IPS DF 6.9 (cell line): ENCODE measurements around the gene PARD6B.

ENCODE experiments used
- DNase-seq: peaks from one replicate; pipeline ENCODE4 v3.0.0-alpha.2; 2013; ENCODE audit warnings: low read depth, low spot score
- H3K27ac ChIP-seq: one replicate; pipeline ENCODE4 v1.5.1; 2013; ENCODE audit warnings: low read length, control low read depth
- H3K27me3 ChIP-seq: 2 replicates; pipeline ENCODE4 v1.6.1; 2013; ENCODE audit warnings: mild to moderate bottlenecking, low read length; ENCODE audit not compliant: control insufficient read depth, insufficient read depth
- H3K36me3 ChIP-seq: 2 replicates; pipeline ENCODE4 v1.6.1; 2013; ENCODE audit warnings: low read length; ENCODE audit not compliant: control insufficient read depth, insufficient read depth
- H3K4me1 ChIP-seq: 2 replicates; pipeline ENCODE4 v1.6.1; 2013; ENCODE audit warnings: low read length; ENCODE audit not compliant: control insufficient read depth, insufficient read depth
- H3K4me3 ChIP-seq: 2 replicates; pipeline ENCODE4 v1.5.1; 2013; ENCODE audit warnings: mild to moderate bottlenecking, low read length
- H3K9me3 ChIP-seq: 2 replicates; pipeline ENCODE4 v1.6.1; 2013; ENCODE audit warnings: low read length, inconsistent platforms; ENCODE audit not compliant: control insufficient read depth, insufficient read depth
- WGBS: extraction: QIAGEN DNeasy Blood & Tissue Kit; methylation state at CpG from one replicate; pipeline ENCODE4 v1.1.7; 2013; ENCODE audit warnings: mixed read lengths, missing lambda C conversion rate; ENCODE audit not compliant: insufficient read length, insufficient coverage; 5-methylcytosine and 5-hydroxymethylcytosine counted together

PARD6B gene

DNA sequence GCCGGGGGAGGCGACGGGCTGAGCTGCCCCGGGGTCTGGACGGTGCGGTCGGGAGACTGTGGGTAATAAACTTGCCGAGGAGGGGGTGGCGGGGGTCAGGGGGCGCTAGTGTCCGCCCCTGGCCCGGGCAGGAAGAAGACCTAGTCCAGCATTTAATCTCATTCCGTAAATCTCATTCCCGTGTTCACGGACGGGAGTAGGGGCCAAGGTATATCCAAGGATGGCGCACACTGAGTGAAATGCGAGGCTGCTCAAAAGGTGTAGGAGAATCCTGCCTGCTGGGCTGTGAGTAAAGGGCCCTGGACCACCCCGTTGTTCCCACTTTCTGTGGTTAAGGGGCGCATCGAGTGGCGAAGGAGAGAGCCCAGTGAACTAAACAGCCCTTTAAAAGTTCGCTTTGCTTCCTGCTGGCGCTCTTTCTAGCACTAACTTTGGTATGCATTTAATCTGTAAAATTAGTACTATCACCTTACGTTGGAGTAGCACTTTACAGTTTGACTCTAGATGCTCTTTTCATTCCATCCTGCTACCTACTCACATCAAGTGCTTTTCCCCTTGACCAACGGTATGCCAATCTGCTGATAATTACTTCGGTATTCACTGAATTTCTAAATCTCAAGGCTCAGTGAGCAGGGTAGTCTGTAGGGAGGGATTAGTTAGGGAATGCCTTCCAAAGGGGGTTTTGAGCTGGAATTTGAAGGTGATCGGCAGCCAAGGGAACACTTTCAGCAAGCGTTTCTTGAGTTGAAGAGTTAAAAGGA lies 730 bp downstream of the PARD6B start:
- peak overlapping the region; percentile 72 for H3K4me3 ChIP-seq
- no CpG with 5 or more reads among the region's 29 CpGs for WGBS
- peaks cover 2% of the 10 kb centered on the region; the same call in 1 of the 2 replicates for H3K4me1 ChIP-seq
- H3K27ac ChIP-seq, result no peak overlapping the region
- no peak for DNase-seq
- no peaks in the 10 kb centered on the region for H3K9me3 ChIP-seq
- H3K36me3 ChIP-seq, result no peaks in the 10 kb centered on the region
- H3K27me3 ChIP-seq, result no peaks in the 10 kb centered on the region

DNA sequence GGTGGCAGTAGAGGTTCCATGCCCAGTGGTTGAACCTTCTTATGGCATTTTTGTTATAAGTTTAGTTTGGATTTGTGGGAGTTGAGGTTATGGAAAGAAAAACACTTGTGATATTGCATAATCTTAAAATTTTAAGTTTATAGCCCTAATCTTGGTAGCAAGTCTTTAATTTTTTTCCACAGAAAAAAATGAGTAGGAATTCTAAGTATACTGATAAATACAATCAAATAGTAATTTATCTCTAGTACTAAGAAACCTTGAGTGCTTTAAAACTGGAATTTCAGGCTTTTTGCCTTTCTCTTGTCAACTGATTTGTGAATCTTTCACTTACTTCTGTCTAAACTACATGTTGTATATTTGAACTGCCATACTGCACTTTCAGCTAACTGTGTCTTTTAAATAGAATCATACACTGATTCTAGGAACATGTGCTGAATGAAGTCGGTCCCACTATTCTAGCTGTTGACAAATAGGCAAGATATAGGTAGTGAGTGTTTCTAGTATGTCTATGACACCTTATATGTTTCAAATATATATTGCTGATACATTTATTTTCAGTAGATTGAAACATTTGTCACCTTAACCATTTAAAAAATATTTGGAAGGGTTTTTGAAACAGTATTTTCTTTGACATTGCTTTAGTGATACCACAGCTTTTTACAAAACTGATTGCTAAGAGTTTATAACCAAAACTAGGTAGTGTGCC lies 2.4 kb downstream of the PARD6B start:
- DNase-seq, result no peak
- peaks cover 4% of the 10 kb centered on the region; the same call in 1 of the 2 replicates for H3K4me1 ChIP-seq
- no peaks in the 10 kb centered on the region for H3K27me3 ChIP-seq
- H3K36me3 ChIP-seq, result no peaks in the 10 kb centered on the region
- H3K4me3 ChIP-seq, result no peak overlapping the region
- WGBS, result no CpG with 5 or more reads among the region's 1 CpG
- H3K9me3 ChIP-seq, result no peaks in the 10 kb centered on the region
- no peak overlapping the region for H3K27ac ChIP-seq

DNA sequence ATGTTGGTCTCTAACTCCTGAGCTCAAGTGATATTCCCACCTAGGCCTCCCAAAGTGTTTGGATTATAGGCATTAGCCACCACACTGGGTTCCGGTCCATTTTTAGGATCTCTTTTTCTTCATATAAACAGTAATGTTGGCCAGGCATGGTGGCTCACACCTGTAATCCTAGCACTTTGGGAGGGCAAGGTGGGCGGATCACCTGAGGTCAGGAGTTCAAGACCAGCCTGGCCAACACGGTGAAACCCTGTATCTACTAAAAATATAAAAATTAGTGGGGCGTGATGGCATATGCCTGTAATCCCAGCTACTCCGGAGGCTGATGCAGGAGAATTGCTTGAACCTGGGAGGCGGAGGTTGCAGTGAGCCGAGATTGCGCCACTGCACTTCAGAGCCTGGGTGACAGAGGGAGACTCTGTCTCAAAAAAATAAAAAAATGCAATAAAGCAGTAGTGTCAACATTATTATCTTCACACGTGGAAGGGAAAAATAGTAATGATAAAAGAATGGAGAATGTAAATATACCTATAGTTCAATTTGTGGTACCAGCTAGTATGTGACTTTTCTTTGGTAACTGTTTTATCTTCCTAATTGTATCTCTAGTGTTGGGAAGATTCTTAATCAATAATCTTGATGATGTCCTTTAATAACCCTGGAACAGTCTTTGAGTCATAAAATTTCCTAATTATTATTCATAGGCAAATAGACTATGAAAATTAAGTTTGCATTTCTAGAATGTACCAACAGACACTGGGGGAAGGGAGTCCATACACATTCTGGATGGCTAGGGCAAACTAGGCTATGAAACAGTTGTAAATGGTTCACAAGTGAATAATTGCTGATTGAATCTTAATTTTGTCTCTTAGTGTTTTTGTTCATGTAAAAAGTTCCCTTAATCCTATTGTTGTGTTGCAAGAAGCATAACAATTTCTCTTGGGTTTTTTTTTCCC lies 3.6 kb downstream of the PARD6B start:
- no peaks in the 10 kb centered on the region for H3K9me3 ChIP-seq
- no peaks in the 10 kb centered on the region for H3K36me3 ChIP-seq
- H3K27me3 ChIP-seq, result no peaks in the 10 kb centered on the region
- H3K4me1 ChIP-seq, result peaks cover 2% of the 10 kb centered on the region; the same call in 1 of the 2 replicates
- no peak overlapping the region for H3K27ac ChIP-seq
- no CpG with 5 or more reads among the region's 9 CpGs for WGBS
- H3K4me3 ChIP-seq, result no peak overlapping the region
- no peak for DNase-seq

DNA sequence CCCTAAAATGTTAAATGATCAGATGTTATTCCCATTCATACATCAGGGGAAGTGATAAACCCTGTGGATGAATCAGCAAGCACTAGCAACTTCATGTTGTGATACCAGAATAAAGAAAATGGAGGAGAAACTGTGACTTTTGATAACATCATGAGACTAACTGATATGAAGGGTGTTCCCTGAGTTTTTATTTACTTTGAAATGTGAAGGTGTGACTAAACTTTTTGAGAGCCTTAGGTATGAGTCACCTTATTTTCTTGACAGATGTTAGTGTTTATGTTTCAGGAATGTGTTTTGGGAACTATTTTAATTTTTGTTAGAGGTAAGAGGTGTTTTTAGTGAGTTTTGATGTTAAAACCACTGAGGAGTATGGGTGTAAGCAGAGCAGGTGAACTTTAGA lies 4.4 kb downstream of the PARD6B start:
- Histone ChIP-seq H3K4me1 (peaks cover 2% of the 10 kb centered on the region; the same call in 1 of the 2 replicates), H3K9me3 (no peaks in the 10 kb centered on the region), H3K27ac (no peak overlapping the region), H3K27me3 (no peaks in the 10 kb centered on the region), H3K36me3 (no peaks in the 10 kb centered on the region), H3K4me3 (no peak overlapping the region)
- no peak for DNase-seq

DNA sequence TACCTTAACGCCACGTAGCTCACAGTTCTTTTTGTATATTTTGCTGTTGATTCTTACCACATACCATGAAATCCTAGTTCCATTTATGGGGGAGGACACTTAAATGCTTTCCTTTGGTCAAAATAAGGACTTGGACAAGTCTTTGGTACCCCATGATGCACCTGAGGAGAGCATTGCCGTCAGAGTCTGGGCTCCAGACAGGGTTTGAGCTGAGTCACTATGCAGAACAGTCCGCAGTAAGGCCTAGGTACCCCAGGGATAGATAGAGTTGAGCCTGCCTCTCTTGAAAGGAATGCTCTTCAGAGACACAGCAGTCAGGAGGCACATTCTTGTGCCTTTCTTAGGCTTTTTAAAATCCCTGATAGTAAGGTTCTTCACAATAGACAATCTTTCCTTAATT lies 6.0 kb downstream of the PARD6B start:
- Histone ChIP-seq H3K9me3 (no peaks in the 10 kb centered on the region), H3K27me3 (no peaks in the 10 kb centered on the region), H3K27ac (no peak overlapping the region), H3K4me1 (peaks cover 2% of the 10 kb centered on the region; the same call in 1 of the 2 replicates), H3K4me3 (no peak overlapping the region), H3K36me3 (no peaks in the 10 kb centered on the region)
- DNase-seq, result no peak
- WGBS, result no CpG with 5 or more reads among the region's 4 CpGs

DNA sequence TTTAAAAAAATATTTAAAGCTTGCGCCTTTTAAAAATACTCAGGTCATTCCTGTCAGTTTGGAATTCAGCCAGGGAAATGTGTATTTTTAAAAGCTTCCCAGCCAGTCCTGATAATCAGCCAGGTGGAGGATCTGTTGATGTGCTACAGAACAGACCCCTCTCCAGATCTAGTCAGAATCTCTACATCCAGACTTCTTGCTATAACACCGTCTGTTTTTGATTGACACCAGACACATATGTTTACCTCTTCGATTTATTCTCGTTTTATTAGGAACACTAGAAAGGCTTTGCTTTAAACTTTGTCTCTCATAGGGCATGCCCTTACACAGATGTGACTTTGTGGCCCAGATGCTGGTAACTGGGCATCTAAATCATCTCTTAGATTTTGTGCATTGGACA lies 11.7 kb downstream of the PARD6B start:
- H3K27ac ChIP-seq, result no peak overlapping the region
- no peaks in the 10 kb centered on the region for H3K9me3 ChIP-seq
- H3K4me1 ChIP-seq, result peaks cover 6% of the 10 kb centered on the region; the same call in 1 of the 2 replicates

DNA sequence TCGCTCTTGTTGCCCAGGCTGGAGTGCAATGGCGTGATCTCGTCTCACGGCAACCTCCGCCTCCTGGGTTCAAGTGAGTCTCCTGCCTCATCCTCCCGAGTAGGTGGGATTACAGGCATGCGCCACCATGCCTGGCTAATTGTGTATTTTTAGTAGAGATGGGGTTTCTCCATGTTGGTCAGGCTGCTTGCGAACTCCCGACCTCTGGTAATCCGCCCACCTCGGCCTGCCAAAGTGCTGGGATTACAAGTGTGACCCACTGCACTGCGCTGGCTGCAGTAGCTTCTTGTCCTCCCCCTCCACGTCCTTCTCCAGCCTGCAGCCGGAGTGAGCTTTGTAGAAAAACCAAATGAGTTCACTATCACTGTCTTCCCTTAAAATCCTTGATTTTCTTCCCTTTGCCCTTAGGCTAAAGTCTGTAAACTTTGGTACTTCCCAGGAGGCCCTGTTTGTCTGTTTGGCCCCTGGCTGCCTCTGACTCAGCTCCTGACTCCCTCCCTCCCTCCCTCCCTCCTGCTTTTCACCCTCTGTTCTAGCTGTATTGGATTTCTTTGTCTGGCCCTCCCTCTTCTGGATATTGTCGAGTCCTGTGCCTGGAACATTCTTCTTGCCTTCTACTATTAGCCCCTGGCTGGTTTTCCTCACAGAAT lies 12.9 kb downstream of the PARD6B start:
- Histone ChIP-seq H3K4me3 (no peak overlapping the region), H3K27ac (no peak overlapping the region), H3K27me3 (no peaks in the 10 kb centered on the region), H3K9me3 (no peaks in the 10 kb centered on the region), H3K4me1 (peaks cover 6% of the 10 kb centered on the region; the same call in 1 of the 2 replicates), H3K36me3 (no peaks in the 10 kb centered on the region)
- WGBS, result no CpG with 5 or more reads among the region's 15 CpGs
- no peak for DNase-seq

More for the DNA sequence above, 11.7 kb downstream of the PARD6B start:
- no peak overlapping the region for H3K4me3 ChIP-seq
- no peaks in the 10 kb centered on the region for H3K27me3 ChIP-seq
- no peaks in the 10 kb centered on the region for H3K36me3 ChIP-seq
- DNase-seq, result no peak
- no CpG with 5 or more reads among the region's 4 CpGs for WGBS

DNA sequence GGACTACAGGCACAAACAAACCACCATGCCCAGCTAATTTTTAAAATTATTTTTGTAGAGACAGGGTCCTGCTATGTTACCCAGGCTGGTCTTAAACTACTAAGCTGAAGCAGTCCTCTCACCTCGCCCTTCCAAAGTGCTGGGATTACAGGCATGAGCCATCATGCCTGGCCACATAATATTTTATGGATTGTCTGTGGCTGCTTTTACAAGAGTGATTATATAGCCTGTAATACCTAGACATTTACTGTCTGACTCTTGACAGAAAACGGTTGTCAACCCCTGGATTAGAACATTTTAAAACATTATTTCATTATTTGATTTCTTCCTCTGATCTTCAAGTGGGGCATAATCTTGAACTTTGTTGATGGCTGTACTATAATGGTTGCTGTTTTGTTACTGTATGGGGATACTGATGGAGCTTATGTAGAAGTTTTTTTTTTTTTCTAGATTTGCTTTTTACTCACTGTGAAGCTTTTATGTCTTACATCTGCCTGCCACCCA lies 14.3 kb downstream of the PARD6B start:
- no peak for DNase-seq
- Histone ChIP-seq H3K27ac (no peak overlapping the region), H3K9me3 (no peaks in the 10 kb centered on the region), H3K4me3 (no peak overlapping the region), H3K36me3 (peaks cover 7% of the 10 kb centered on the region; the same call in 1 of the 2 replicates), H3K4me1 (peaks cover 6% of the 10 kb centered on the region; the same call in 1 of the 2 replicates), H3K27me3 (no peaks in the 10 kb centered on the region)
- no CpG with 5 or more reads among the region's 2 CpGs for WGBS

DNA sequence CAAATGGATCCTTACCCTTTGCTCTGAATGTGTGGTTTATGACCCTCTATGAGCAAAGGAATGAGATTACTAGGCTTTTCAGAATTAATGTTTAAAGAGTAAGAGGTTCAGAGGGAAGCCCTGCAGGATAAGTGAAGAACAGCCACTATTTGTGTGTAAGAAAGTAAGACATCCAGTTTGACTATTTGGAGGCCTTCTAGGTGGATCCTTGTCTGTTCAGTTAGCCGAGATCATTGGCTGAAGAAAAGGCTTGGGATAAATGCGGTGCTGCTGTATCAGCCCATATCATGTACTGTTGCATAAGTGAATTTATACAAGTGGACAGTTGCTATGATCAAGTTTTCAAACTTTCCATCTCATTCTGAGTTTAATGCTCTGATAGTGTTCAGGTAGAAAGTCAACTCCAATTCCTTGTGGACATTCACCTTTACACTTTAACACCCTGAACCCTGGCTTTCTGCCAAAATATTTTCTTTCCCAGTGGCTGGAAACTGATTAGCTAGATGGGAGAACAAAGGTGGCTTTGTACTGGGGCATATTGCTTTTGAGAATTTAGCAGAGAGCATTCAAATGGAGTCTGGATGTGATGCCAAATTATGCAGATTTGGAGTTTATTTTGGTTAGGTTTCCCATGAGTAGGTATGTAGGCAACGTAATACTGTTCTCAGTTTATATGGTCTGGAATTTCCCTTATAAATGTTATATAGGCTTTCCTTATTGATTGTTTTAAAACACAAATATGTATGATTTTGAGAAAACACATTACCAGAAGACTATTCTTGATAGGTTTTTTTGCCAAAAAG lies 15.0 kb downstream of the PARD6B start:
- Histone ChIP-seq H3K4me1 (peaks cover 6% of the 10 kb centered on the region; the same call in 1 of the 2 replicates), H3K9me3 (no peaks in the 10 kb centered on the region), H3K36me3 (peaks cover 7% of the 10 kb centered on the region; the same call in 1 of the 2 replicates), H3K27me3 (no peaks in the 10 kb centered on the region), H3K27ac (no peak overlapping the region), H3K4me3 (no peak overlapping the region)
- no CpG with 5 or more reads among the region's 3 CpGs for WGBS
- no peak for DNase-seq
